Psoas muscle (tissue), 8 donors: Measurements from ENCODE around the gene RFTN2. TPM values are rescaled to one million over a fixed set of nuclear protein-coding genes. Genes with fewer than 3 reads are reported as not detected.

ENCODE experiments used
- ATAC-seq, 4 donors: fragments of 200-7000 bp; cut with Tn5 transposase; one replicate each; pipeline ENCODE4 v1.9.1; 2020; ENCODE audit warnings: moderate library complexity in 3 of 4, mild to moderate bottlenecking in 2 of 4
- DNase-seq, 2 donors: peaks; one replicate each; pipeline ENCODE4 v3.0.0-alpha.2; 2020
- H3K27ac ChIP-seq: fragments of 200-600 bp; one replicate; pipeline ENCODE4 v1.8.0; 2022
- H3K27me3 ChIP-seq, 3 donors: fragments of 200-600 bp in 1 of 3; one replicate each; pipeline versions ENCODE4 v1.6.1 to v1.8.0; 2013 to 2022; ENCODE audit warnings: low read length in 2 of 3, mild to moderate bottlenecking in 2 of 3, moderate library complexity in 1 of 3; ENCODE audit not compliant: insufficient read depth in 3 of 3
- H3K36me3 ChIP-seq, 2 donors: fragments of 200-600 bp in 1 of 2; one replicate each; pipeline versions ENCODE4 v1.6.1 to v1.8.0; 2013 to 2022; ENCODE audit warnings: low read depth in 1 of 2, mild to moderate bottlenecking in 1 of 2, moderate library complexity in 1 of 2; ENCODE audit not compliant: insufficient read depth in 1 of 2
- H3K4me1 ChIP-seq: fragments of 200-600 bp; one replicate; pipeline ENCODE4 v1.8.0; 2022
- H3K4me3 ChIP-seq: fragments of 200-600 bp; one replicate; pipeline ENCODE4 v1.8.0; 2022; ENCODE audit warnings: mild to moderate bottlenecking
- H3K9me3 ChIP-seq: fragments of 200-600 bp; one replicate; pipeline ENCODE4 v1.8.0; 2022
- CTCF ChIP-seq: fragments of 200-600 bp; IDR thresholded peaks from one replicate; pipeline ENCODE4 v1.8.0; 2022; ENCODE audit warnings: antibody characterized with exemption
- WGBS, 3 donors: extraction: QIAGEN DNeasy Blood & Tissue Kit; methylation state at CpG; one replicate each; pipeline versions ENCODE4 v1.1.6 to v1.1.7; 2013; 5-methylcytosine and 5-hydroxymethylcytosine counted together
- intact Hi-C, 2 donors: fragments of 100-400 bp; cut with DNase I; formaldehyde crosslinking; loops; one replicate each; pipeline versions ENCODE4 v1.11.0 to v1.14.2; 2022
- polyA plus RNA-seq, 3 donors: library from polyadenylated mRNA; stranded (reverse); fragments of 200-250 nt; gene quantifications; one replicate each; pipeline ENCODE4 v1.2.3, GENCODE V29; 2013
- total RNA-seq, 4 donors: library from RNA; stranded (reverse); fragmentation: NEBNext Ultra II Directional in 2 of 4; extraction: Animal tissue kit (Norgen Biotek cat#: 25700) in 2 of 4; gene quantifications; one replicate each; pipeline versions ENCODE4 v1.2.1 to v1.2.4, GENCODE V29; 2021 to 2023
- donor health status: healthy with polysubstance abuse.
- donor health status: DM: no; HTN: no; CAD: no; lungs with moderate emphysema.
- donor health status: Bipolar disorder and iron deficiency.
- donor health status: healthy.
- donor health status: DM: yes; HTN: yes; CAD: no.
- donor health status: DM: no; HTN: no; CAD: no.
- donor health status: DM: no; HTN: no; CAD: no.
- donor health status: DM: yes; HTN: yes; CAD: no.

The RFTN2 gene
- total and polyA plus RNA-seq, 7 donors = 0.57 to 5.4 (median 0.92) TPM

GRCh38 chr2:197548582-197548981 is 126.8 kb downstream of the RFTN2 start:
- Histone ChIP-seq H3K4me1 (no peaks in the 10 kb centered on the region), H3K27ac (no peak overlapping the region), H3K4me3 (no peak overlapping the region), H3K36me3 (peaks cover 0 to 77% of the 10 kb centered on the region in 2 donors), H3K27me3 (no peaks in the 10 kb centered on the region), H3K9me3 (no peaks in the 10 kb centered on the region)
- 92 to 96% (median 94%) methylated on average over 5 of the region's 5 CpGs for WGBS, 3 donors
- DNase-seq (no peak), ATAC-seq (no peak)
- TF ChIP-seq CTCF = no peak
- intact Hi-C loops = no loop called here

- Histone ChIP-seq H3K27me3 (no peaks in the 10 kb centered on the region), H3K27ac (no peak overlapping the region), H3K4me3 (no peak overlapping the region), H3K4me1 (no peaks in the 10 kb centered on the region), H3K9me3 (no peaks in the 10 kb centered on the region), H3K36me3 (peaks cover 6 to 77% of the 10 kb centered on the region in 2 donors)
- DNase-seq (no peak), ATAC-seq (no peak)
- intact Hi-C loops = no loop called here
- no peak for TF ChIP-seq CTCF
- WGBS, 3 donors = 83 to 86% (median 85%) methylated on average over 5 of the region's 5 CpGs
These were observed 128.1 kb downstream of the RFTN2 start for GRCh38 chr2:197547163-197547900.

- intact Hi-C loops = no loop called here
- peaks cover 5% of the 10 kb centered on the region for H3K4me1 ChIP-seq
- no peak for DNase-seq
- no peak for TF ChIP-seq CTCF
- H3K36me3 ChIP-seq = peaks cover 6 to 68% of the 10 kb centered on the region in 2 donors
- no peak for ATAC-seq
- WGBS, 3 donors = 94 to 96% (median 95%) methylated on average over 3 of the region's 3 CpGs
- H3K4me3 ChIP-seq = no peak overlapping the region
- H3K27me3 ChIP-seq = no peaks in the 10 kb centered on the region
- H3K9me3 ChIP-seq = no peaks in the 10 kb centered on the region
- H3K27ac ChIP-seq = no peak overlapping the region
These were observed 132.2 kb downstream of the RFTN2 start for GRCh38 chr2:197543206-197543605.

GRCh38 chr2:197539734-197540133 is 135.7 kb downstream of the RFTN2 start:
- 72 to 84% (median 81%) methylated on average over 1 of the region's 1 CpG for WGBS, 3 donors
- peaks cover 5% of the 10 kb centered on the region for H3K4me1 ChIP-seq
- peaks cover 6 to 87% of the 10 kb centered on the region in 2 donors for H3K36me3 ChIP-seq
- DNase-seq (no peak), ATAC-seq (no peak)
- no peak overlapping the region for H3K4me3 ChIP-seq
- no peak for TF ChIP-seq CTCF
- intact Hi-C loops = no loop called here
- no peaks in the 10 kb centered on the region for H3K27me3 ChIP-seq
- no peaks in the 10 kb centered on the region for H3K9me3 ChIP-seq
- no peak overlapping the region for H3K27ac ChIP-seq

GRCh38 chr2:197538412-197538811 is 137.0 kb downstream of the RFTN2 start:
- peaks cover 6 to 75% of the 10 kb centered on the region in 2 donors for H3K36me3 ChIP-seq
- no peak overlapping the region for H3K4me3 ChIP-seq
- DNase-seq (no peak), ATAC-seq (no peak)
- no peaks in the 10 kb centered on the region for H3K9me3 ChIP-seq
- H3K4me1 ChIP-seq = peaks cover 5% of the 10 kb centered on the region
- no peak overlapping the region for H3K27ac ChIP-seq
- TF ChIP-seq CTCF = no peak
- intact Hi-C loops = no loop called here
- 21 to 46% (median 22%) methylated on average over 2 of the region's 2 CpGs for WGBS, 3 donors
- H3K27me3 ChIP-seq = no peaks in the 10 kb centered on the region
